Right lobe of liver (tissue), 4 donors: Measurements from ENCODE around the gene PARVG.

Source experiments
- CTCF ChIP-seq, 4 donors: fragments of 200-600 bp in 3 of 4; fragments of 450-650 bp in 1 of 4; IDR thresholded peaks; one replicate each; pipeline versions ENCODE4 v1.5.1 to v1.8.0; 2016 to 2022; ENCODE audit warnings: antibody characterized with exemption in 4 of 4, mild to moderate bottlenecking in 2 of 4
- POLR2A ChIP-seq: fragments of 450-650 bp; IDR thresholded peaks from one replicate; pipeline ENCODE4 v1.6.1; 2017; ENCODE audit warnings: antibody characterized with exemption, mild to moderate bottlenecking
- donor health status: DM: no; HTN: no; CAD: no.
- donor health status: DM: no; HTN: no; CAD: no.
- donor health status: DM: no; HTN: yes; CAD: no.

GRCh38 chr22:44147821-44148574, 32.7 kb upstream of the PARVG start:
- no peak for TF ChIP-seq CTCF (IDR thresholded peaks at IDR 0.05)
- no peak for TF ChIP-seq POLR2A
